ENCODE data around the gene XPO1.
"Not testable (repeated sequence)": the region's sequence is repeated elsewhere in the genome, so short reads cannot be mapped to it uniquely, and the experiment has no call there.

The XPO1 gene

GRCh38 chr2:61512768-61513398, 25.3 kb downstream of the XPO1 start:
- TF ChIP-seq Cebpa-rat (IDR thresholded peaks at IDR 0.05) = no peak
- Histone ChIP-seq H3K4me3 (no peak overlapping the region), H3K4me1 (peaks cover 0 to 5% (median 0%) of the 10 kb centered on the region in 10 experiments; a peak in 3 of 20 replicates), H3K9me3 (replicated peaks in 1 of 11) (no peaks in the 10 kb centered on the region), H3K27me3 (no peaks in the 10 kb centered on the region), H3K27ac (no peak overlapping the region), H3K9ac (no peak overlapping the region), H3K36me3 (peaks cover 100% of the 10 kb centered on the region in 11 experiments), H4K20me1 (peaks cover 79 to 100% (median 100%) of the 10 kb centered on the region in 11 experiments; a peak in 21 of 22 replicates), H3K4me2 (no peak overlapping the region)

- Histone ChIP-seq H3K9me3 (replicated peaks in 1 of 11) (no peaks in the 10 kb centered on the region), H4K20me1 (peaks cover 72 to 100% (median 100%) of the 10 kb centered on the region in 11 experiments; a peak in 21 of 22 replicates), H3K27me3 (no peaks in the 10 kb centered on the region), H3K9ac (no peak overlapping the region), H3K4me2 (no peak overlapping the region), H3K4me3 (no peak overlapping the region), H3K36me3 (peaks cover 99 to 100% (median 100%) of the 10 kb centered on the region in 11 experiments), H3K4me1 (no peaks in the 10 kb centered on the region; a peak in 1 of 20 replicates), H3K27ac (no peak overlapping the region; a peak in 1 of 22 replicates)
- no peak for TF ChIP-seq Cebpa-rat (IDR thresholded peaks at IDR 0.05)
Observed at GRCh38 chr2:61510674-61511671, 27.2 kb downstream of the XPO1 start.

- peaks cover 29 to 100% (median 87%) of the 10 kb centered on the region in 11 experiments; a peak in 21 of 22 replicates for H4K20me1 ChIP-seq
- peaks cover 98 to 100% (median 100%) of the 10 kb centered on the region in 11 experiments for H3K36me3 ChIP-seq
- H3K4me3 ChIP-seq = no peak overlapping the region
Observed at GRCh38 chr2:61504949-61505348, 33.2 kb downstream of the XPO1 start.

GRCh38 chr2:61499060-61499459, 39.1 kb downstream of the XPO1 start:
- Histone ChIP-seq H4K20me1 (peaks cover 0 to 69% (median 39%) of the 10 kb centered on the region in 11 experiments; a peak in 17 of 22 replicates), H3K4me3 (no peak overlapping the region), H3K36me3 (peaks cover 91 to 100% (median 99%) of the 10 kb centered on the region in 11 experiments), H3K9ac (peak overlapping the region in 1 of 11 experiments; percentile 22; a peak in 1 of 22 replicates), H3K27me3 (no peaks in the 10 kb centered on the region), H3K9me3 (replicated peaks in 1 of 11) (no peaks in the 10 kb centered on the region), H3K4me1 (peaks cover 22 to 82% (median 69%) of the 10 kb centered on the region in 10 experiments), H3K4me2 (peak overlapping the region in 7 of 11 experiments; percentile 43 to 86 (median 68); a peak in 14 of 22 replicates), H3K27ac (peak overlapping the region in 5 of 11 experiments; percentile 7 to 54 (median 17); a peak in 2 of 22 replicates)
- TF ChIP-seq Cebpa-rat (IDR thresholded peaks at IDR 0.05) = no peak

More at GRCh38 chr2:61504949-61505348, 33.2 kb downstream of the XPO1 start:
- no peaks in the 10 kb centered on the region for H3K9me3 ChIP-seq (replicated peaks in 1 of 11)
- H3K4me1 ChIP-seq = peaks cover 0 to 23% (median 12%) of the 10 kb centered on the region in 10 experiments; a peak in 14 of 20 replicates
- no peaks in the 10 kb centered on the region for H3K27me3 ChIP-seq
- TF ChIP-seq Cebpa-rat (IDR thresholded peaks at IDR 0.05) = no peak
- no peak overlapping the region for H3K27ac ChIP-seq
- no peak overlapping the region for H3K9ac ChIP-seq
- no peak overlapping the region for H3K4me2 ChIP-seq

- H3K27me3 ChIP-seq = no peaks in the 10 kb centered on the region
- peak overlapping the region in 10 of 11 experiments; percentile 23 to 85 (median 72); a peak in 20 of 22 replicates for H3K27ac ChIP-seq
- H3K36me3 ChIP-seq = peaks cover 84 to 100% (median 96%) of the 10 kb centered on the region in 11 experiments
Observed at GRCh38 chr2:61493523-61493942, 44.6 kb downstream of the XPO1 start.

GRCh38 chr2:61492476-61492875, 45.7 kb downstream of the XPO1 start:
- Histone ChIP-seq H3K4me1 (peaks cover 30 to 87% (median 72%) of the 10 kb centered on the region in 10 experiments), H3K9me3 (replicated peaks in 1 of 11) (no peaks in the 10 kb centered on the region), H3K36me3 (peaks cover 86 to 100% (median 98%) of the 10 kb centered on the region in 11 experiments), H4K20me1 (peaks cover 0 to 45% (median 6%) of the 10 kb centered on the region in 11 experiments; a peak in 7 of 22 replicates), H3K27me3 (no peaks in the 10 kb centered on the region), H3K4me2 (peak overlapping the region in 8 of 11 experiments; percentile 70 to 91 (median 77); a peak in 13 of 22 replicates), H3K9ac (peak overlapping the region in 1 of 11 experiments; percentile 69; a peak in 2 of 22 replicates), H3K27ac (peak overlapping the region in 8 of 11 experiments; percentile 23 to 85 (median 77); a peak in 14 of 22 replicates), H3K4me3 (peak overlapping the region in 2 of 10 experiments; percentile 6 to 44; a peak in 3 of 20 replicates)
- TF ChIP-seq Cebpa-rat (IDR thresholded peaks at IDR 0.05) = no peak

More at GRCh38 chr2:61493523-61493942, 44.6 kb downstream of the XPO1 start:
- Histone ChIP-seq H3K4me2 (peak overlapping the region; percentile 51 to 91 (median 75)), H3K4me3 (peak overlapping the region in 7 of 10 experiments; percentile 9 to 44 (median 39); a peak in 6 of 20 replicates), H3K9ac (peak overlapping the region in 7 of 11 experiments; percentile 14 to 69 (median 64); a peak in 11 of 22 replicates), H3K4me1 (peaks cover 31 to 96% (median 82%) of the 10 kb centered on the region in 10 experiments), H4K20me1 (peaks cover 0 to 45% (median 6%) of the 10 kb centered on the region in 11 experiments; a peak in 7 of 22 replicates), H3K9me3 (replicated peaks in 1 of 11) (no peaks in the 10 kb centered on the region)
- TF ChIP-seq Cebpa-rat (IDR thresholded peaks at IDR 0.05) = no peak

- H3K9me3 ChIP-seq (replicated peaks in 1 of 11) = no peaks in the 10 kb centered on the region
- H3K4me3 ChIP-seq = no peak overlapping the region
- no peaks in the 10 kb centered on the region for H3K27me3 ChIP-seq
- TF ChIP-seq Cebpa-rat (IDR thresholded peaks at IDR 0.05) = no peak
- H4K20me1 ChIP-seq = peaks cover 0 to 43% (median 27%) of the 10 kb centered on the region in 11 experiments; a peak in 13 of 22 replicates
- no peak overlapping the region for H3K9ac ChIP-seq
- H3K27ac ChIP-seq = no peak overlapping the region
- H3K36me3 ChIP-seq = peaks cover 99 to 100% (median 100%) of the 10 kb centered on the region in 11 experiments
- no peak overlapping the region for H3K4me2 ChIP-seq
- H3K4me1 ChIP-seq = peaks cover 0 to 28% (median under 1%) of the 10 kb centered on the region in 10 experiments; a peak in 10 of 20 replicates
Observed at GRCh38 chr2:61485281-61485680, 52.9 kb downstream of the XPO1 start.

GRCh38 chr2:61478086-61478485, 60.1 kb downstream of the XPO1 start:
- Histone ChIP-seq H3K27ac (no peak overlapping the region), H3K4me3 (no peak overlapping the region), H3K36me3 (peaks cover 70 to 87% (median 80%) of the 10 kb centered on the region in 11 experiments), H3K9me3 (replicated peaks in 1 of 11) (no peaks in the 10 kb centered on the region), H3K9ac (no peak overlapping the region), H3K4me1 (peaks cover 0 to 4% (median 0%) of the 10 kb centered on the region in 10 experiments; a peak in 2 of 20 replicates), H3K4me2 (no peak overlapping the region), H4K20me1 (peaks cover 0 to 54% (median 36%) of the 10 kb centered on the region in 11 experiments; a peak in 15 of 22 replicates), H3K27me3 (no peaks in the 10 kb centered on the region)
- TF ChIP-seq Cebpa-rat (IDR thresholded peaks at IDR 0.05) = no peak

GRCh38 chr2:61476929-61477589, 61.1 kb downstream of the XPO1 start:
- peaks cover 60 to 83% (median 71%) of the 10 kb centered on the region in 11 experiments for H3K36me3 ChIP-seq
- H3K4me3 ChIP-seq; H3K9ac ChIP-seq; H3K9me3 ChIP-seq (replicated peaks in 1 of 11); H3K4me2 ChIP-seq; H3K27me3 ChIP-seq: not testable (repeated sequence)
- H4K20me1 ChIP-seq = peaks cover 0 to 48% (median 31%) of the 10 kb centered on the region in 11 experiments; a peak in 15 of 22 replicates
- H3K27ac ChIP-seq = peak overlapping the region in 1 of 11 experiments; percentile 21; a peak in 1 of 22 replicates
- H3K4me1 ChIP-seq = peaks cover 6 to 11% (median 8%) of the 10 kb centered on the region in 10 experiments; a peak in 19 of 20 replicates

Measured in BLaER1 treated with 17β-estradiol and CSF1 and Interleukin-3, amounts not matched to agents 10 nM and 100 nM (cell line).